Limb (tissue), 2 donors: Measurements from ENCODE around the gene UNC5CL.
A peak's percentile ranks its signal among the peaks of the same experiment; 100 is the strongest.
"Not testable (repeated sequence)": the region's sequence is repeated elsewhere in the genome, so short reads cannot be mapped to it uniquely, and the experiment has no call there.

ENCODE experiments used
- DNase-seq, 2 donors: peaks; one replicate each; pipeline ENCODE4 v3.0.0-alpha.2; 2016; ENCODE audit errors: extremely low spot score in 2 of 2

UNC5CL gene

GRCh38 chr6:41040101-41040939 is 1.3 kb upstream of the UNC5CL start:
- no peak for DNase-seq

- DNase-seq = no peak
Observed at GRCh38 chr6:41038205-41038604, 816 bp downstream of the UNC5CL start.

GRCh38 chr6:41037107-41037900 is 1.7 kb downstream of the UNC5CL start:
- no peak for DNase-seq

GRCh38 chr6:41036601-41037000 is 2.4 kb downstream of the UNC5CL start:
- DNase-seq = no peak

- DNase-seq = no peak
Observed at GRCh38 chr6:41036186-41036585, 2.8 kb downstream of the UNC5CL start.

DNA sequence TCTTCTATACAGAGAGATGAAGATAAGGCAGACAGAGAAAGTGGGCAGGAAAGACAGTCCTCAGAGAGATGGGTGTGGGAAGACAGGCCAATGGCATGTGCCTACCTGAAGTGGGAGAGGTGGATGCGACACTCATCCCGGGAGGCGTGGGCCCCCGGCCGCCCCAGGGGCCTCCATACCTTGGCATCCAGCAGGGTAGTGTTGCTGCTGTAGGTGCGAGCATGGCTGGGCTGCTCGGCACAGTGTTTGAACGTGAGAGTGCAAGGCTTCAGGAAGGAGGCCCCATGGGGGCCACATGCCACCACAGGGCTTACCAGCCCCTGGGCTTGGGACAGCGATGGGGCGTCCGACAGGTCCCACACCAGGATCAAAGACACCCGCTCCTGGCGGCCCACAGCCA is 5.2 kb downstream of the UNC5CL start:
- DNase-seq = no peak

DNA sequence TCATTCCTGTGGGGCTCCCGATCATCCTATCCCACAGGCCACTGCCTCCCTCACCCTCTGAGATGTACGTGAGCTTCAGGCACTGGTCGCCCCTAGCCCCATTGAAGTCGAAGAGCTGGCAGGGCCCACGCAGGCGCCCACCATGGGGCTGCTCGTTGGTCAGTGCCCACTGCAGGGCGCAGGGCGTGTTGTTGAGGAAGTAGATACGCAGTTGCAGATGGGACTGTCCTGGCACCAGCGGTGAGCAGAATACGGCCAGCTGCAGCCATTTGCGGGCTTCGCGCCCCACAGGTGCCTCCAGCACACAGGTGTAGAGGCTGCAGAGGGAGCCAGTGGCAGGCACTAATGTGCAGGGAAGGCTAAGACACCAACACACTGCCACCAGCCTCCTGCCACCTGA is 6.2 kb downstream of the UNC5CL start:
- DNase-seq = no peak

GRCh38 chr6:41028561-41029412 is 10.2 kb downstream of the UNC5CL start:
- DNase-seq = no peak

DNA sequence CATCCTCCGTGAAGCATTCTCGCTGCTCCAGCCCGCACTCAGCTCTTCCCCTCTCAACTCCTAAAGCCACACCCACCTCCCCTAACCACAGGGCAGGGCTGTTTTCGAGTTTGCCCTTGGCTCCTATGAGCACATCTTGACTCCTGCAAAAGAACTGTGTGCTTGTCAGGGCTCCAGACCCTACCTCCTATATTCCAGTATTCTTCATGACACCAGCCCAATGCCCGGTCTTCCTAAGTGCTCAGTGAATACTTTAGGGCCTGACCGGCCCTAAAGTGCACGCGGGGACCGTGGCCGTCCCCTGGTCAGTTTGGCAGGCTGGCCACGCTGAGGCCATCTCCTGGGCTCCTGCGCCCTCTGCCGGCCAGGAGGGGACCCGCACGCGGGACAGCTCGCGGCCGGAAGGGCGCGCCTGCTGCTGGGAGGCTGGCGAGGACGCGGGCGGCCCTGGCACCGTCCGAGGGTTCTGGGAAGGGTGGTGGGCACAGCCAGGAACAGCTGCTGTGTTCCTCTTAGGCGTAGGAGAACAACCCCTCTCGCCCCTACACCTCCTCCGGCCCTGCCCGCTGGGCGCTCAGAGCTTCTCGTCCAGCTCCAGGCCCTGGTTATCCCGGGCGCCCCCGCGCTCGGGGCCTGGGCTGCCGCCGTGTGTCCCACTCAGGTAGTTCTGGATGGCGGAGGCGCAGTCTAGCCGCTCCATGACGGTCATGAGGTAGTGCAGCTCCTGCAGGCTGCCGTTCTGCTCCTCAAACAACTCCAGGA is 11.0 kb downstream of the UNC5CL start:
- DNase-seq = peak; percentile 81 to 91

DNA sequence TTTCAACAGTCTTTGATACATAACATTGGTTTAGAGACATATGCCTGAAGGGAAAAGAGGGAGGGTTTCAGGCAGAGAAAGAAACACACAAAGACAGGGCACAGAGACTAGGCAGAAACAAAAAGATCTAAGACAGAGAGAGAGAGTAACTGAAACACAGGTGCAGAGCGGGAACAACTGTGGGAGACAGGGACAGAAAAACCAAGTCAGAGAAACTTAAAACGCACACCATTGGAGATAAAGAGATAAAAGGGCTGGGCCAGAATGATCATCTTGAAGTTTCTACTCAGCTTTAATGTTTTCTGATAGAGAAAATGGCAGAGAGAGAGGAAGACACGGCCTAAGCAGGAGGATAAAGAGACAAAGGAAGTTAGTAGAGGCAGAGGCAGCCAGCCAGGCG is 11.8 kb downstream of the UNC5CL start:
- DNase-seq = no peak

GRCh38 chr6:41025966-41026530 is 13.0 kb downstream of the UNC5CL start:
- no peak for DNase-seq

- DNase-seq = no peak
Observed at GRCh38 chr6:41023114-41023513, 15.9 kb downstream of the UNC5CL start.

DNA sequence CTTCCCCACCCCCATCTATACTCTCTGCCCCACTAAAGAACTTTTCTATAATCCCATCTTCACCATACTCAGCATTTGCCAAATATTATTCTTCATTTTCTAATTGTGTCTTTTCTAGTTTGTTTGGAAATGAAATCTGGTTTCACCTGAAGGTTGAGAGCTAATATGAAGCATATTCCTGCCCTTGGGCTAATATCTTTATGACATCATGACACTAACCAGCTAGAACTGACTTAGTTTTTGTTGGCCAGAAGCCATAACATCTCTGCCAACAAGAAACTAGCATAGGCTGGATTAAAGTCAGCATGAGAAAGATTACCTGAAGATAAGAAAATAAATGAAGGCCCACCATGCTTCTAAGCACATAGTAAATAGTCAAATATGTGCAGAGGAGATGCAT is 16.7 kb downstream of the UNC5CL start:
- no peak for DNase-seq

GRCh38 chr6:41021832-41022231 is 17.2 kb downstream of the UNC5CL start:
- DNase-seq = no peak

DNA sequence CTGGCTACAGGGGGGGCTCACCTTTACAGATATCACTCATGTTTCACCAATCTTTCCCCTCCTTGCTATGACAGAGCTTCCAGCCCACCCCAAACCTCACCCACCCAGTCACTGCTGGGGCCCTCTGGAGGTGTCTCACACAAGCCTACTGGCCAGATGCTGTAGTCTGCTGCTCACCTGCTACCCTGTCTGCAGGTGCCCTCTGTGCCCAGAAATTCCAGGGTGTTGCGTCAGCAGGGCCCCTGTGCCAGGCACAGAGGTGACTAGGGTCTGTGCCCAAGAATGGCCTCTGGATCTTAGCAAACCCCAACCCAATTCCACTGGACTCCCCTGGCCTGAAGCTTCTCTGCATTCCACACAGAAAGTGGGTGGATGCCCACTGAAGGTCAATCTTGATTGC is 21.4 kb downstream of the UNC5CL start:
- DNase-seq = no peak

DNA sequence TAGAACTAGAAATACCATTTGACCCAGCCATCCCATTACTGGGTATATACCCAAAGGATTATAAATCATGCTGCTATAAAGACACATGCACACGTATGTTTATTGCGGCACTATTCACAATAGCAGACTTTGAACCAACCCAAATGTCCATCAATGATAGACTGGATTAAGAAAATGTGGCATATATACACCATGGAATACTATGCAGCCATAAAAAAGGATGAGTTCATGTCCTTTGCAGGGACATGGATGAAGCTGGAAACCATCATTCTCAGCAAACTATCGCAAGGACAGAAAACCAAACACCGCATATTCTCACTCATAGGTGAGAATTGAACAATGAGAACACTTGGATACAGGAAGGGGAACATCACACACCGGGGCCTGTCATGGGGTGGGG is 23.2 kb downstream of the UNC5CL start:
- DNase-seq = not testable (repeated sequence)

GRCh38 chr6:41014780-41015179 is 24.2 kb downstream of the UNC5CL start:
- no peak for DNase-seq

- no peak for DNase-seq
Observed at GRCh38 chr6:41013466-41014153, 25.4 kb downstream of the UNC5CL start.

- no peak for DNase-seq
Observed at GRCh38 chr6:41011673-41012072, 27.3 kb downstream of the UNC5CL start.

- no peak for DNase-seq
Observed at GRCh38 chr6:41009669-41010068, 29.4 kb downstream of the UNC5CL start.
